MM.1S (cell line): ENCODE data around the gene C8B.

Experiments used
- DNase-seq: peaks from one replicate; pipeline ENCODE4 v3.0.0-alpha.2; 2015
- H2AFZ ChIP-seq: fragments of 300-600 bp; sonication (generic); 2 replicates; pipeline ENCODE4 v1.6.0; 2016; ENCODE audit warnings: antibody characterized with exemption, low read length
- H3F3A ChIP-seq: fragments of 300-600 bp; sonication (generic); 2 replicates; pipeline ENCODE4 v1.6.1; 2016; ENCODE audit warnings: mild to moderate bottlenecking, antibody characterized with exemption, low read length, moderate library complexity, mixed read lengths; ENCODE audit not compliant: insufficient read depth
- H3K27ac ChIP-seq: fragments of 300-600 bp; sonication (generic); 2 replicates; pipeline ENCODE4 v1.5.1; 2016; ENCODE audit warnings: mild to moderate bottlenecking, low read length
- H3K27me3 ChIP-seq: fragments of 300-600 bp; sonication (generic); replicated peaks from 2 replicates; pipeline ENCODE4 v1.6.0; 2016; ENCODE audit warnings: low read length; ENCODE audit not compliant: insufficient read depth
- H3K36me3 ChIP-seq: fragments of 300-600 bp; sonication (generic); replicated peaks from 2 replicates; pipeline ENCODE4 v1.6.1; 2016; ENCODE audit warnings: mild to moderate bottlenecking, low read length, mixed read lengths; ENCODE audit not compliant: insufficient read depth
- H3K4me1 ChIP-seq: fragments of 300-600 bp; sonication (generic); 2 replicates; pipeline ENCODE4 v1.6.1; 2016; ENCODE audit warnings: low read length, mixed read lengths
- H3K4me2 ChIP-seq: fragments of 300-600 bp; sonication (generic); 2 replicates; pipeline ENCODE4 v1.6.0; 2016; ENCODE audit warnings: low read depth, low read length
- H3K4me3 ChIP-seq: fragments of 300-600 bp; sonication (generic); 2 replicates; pipeline ENCODE4 v1.5.1; 2016; ENCODE audit warnings: low read length, mixed read lengths
- H3K79me2 ChIP-seq: fragments of 300-600 bp; sonication (generic); 2 replicates; pipeline ENCODE4 v1.6.1; 2016; ENCODE audit warnings: mixed run types, low read length, mixed read lengths
- H3K9ac ChIP-seq: fragments of 300-600 bp; sonication (generic); 2 replicates; pipeline ENCODE4 v1.6.1; 2016; ENCODE audit warnings: low read length, mixed read lengths
- H3K9me2 ChIP-seq: fragments of 300-600 bp; sonication (generic); replicated peaks from 2 replicates; pipeline ENCODE4 v1.6.1; 2016; ENCODE audit warnings: mild to moderate bottlenecking, low read length, mixed read lengths; ENCODE audit not compliant: insufficient read depth
- H3K9me3 ChIP-seq: fragments of 300-600 bp; sonication (generic); replicated peaks from 2 replicates; pipeline ENCODE4 v1.6.1; 2016; ENCODE audit warnings: mild to moderate bottlenecking, low read length, mixed read lengths; ENCODE audit not compliant: insufficient read depth
- H4K20me1 ChIP-seq: fragments of 300-600 bp; sonication (generic); 2 replicates; pipeline ENCODE4 v1.6.1; 2016; ENCODE audit warnings: mild to moderate bottlenecking, low read length, moderate library complexity, mixed read lengths; ENCODE audit not compliant: insufficient read depth
- EZH2 ChIP-seq: fragments of 300-600 bp; sonication (generic); optimal IDR thresholded peaks from 2 replicates; pipeline ENCODE3; 2017; ENCODE audit warnings: low read depth, mild to moderate bottlenecking, antibody characterized with exemption, low read length, mixed read lengths
- EZH2phosphoT487 ChIP-seq: fragments of 300-600 bp; sonication (generic); IDR thresholded peaks from 2 replicates; pipeline ENCODE4 v1.6.1; 2018; ENCODE audit warnings: antibody characterized with exemption, low read length
- TF ChIP-seq, protein P1 (sequence below): fragments of 300-600 bp; sonication (generic); IDR thresholded peaks from 2 replicates; pipeline ENCODE4 v1.5.1; 2016; ENCODE audit warnings: antibody characterized with exemption, low read length, mixed read lengths

Gene C8B

DNA sequence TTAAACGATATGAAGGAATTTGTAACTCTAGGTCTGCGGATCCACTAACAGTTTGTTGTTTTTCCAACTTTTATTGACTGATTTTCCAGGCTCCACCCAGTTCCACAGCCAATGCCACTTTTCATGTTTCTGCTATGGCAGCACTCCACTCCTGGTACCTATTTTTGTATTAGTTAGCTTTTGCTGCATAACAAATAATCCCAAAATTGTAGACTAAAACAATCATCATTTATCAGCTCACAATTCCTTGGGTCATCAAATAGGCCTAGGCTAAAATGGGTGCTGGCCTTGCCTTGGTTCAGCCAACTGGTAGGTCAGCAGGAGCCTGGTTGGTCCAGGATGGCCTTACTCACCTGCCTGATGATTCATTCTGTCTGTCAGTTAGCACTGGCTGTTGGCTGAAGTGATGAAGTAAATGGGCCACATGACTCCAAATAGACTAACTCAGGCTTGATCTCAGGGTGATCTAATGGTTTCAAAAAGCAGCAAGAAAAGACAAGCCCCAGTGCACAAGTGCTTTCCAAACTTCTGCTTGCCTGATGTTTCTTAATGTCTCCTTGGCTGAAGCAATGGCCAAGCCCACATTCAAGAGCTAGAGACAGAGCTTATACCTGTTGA lies 3.2 kb upstream of the C8B start:
- Histone ChIP-seq H2AFZ (no peak overlapping the region), H3K79me2 (no peaks in the 10 kb centered on the region), H3K27ac (no peak overlapping the region), H3F3A (no peaks in the 10 kb centered on the region), H3K4me2 (no peak overlapping the region), H4K20me1 (no peaks in the 10 kb centered on the region), H3K9me3 (no peaks in the 10 kb centered on the region), H3K36me3 (no peaks in the 10 kb centered on the region), H3K4me1 (no peaks in the 10 kb centered on the region), H3K27me3 (no peaks in the 10 kb centered on the region), H3K9ac (no peak overlapping the region), H3K4me3 (no peak overlapping the region), H3K9me2 (no peaks in the 10 kb centered on the region)
- DNase-seq = no peak
- TF ChIP-seq EZH2phosphoT487 (no peak), EZH2 (no peak)
- TF ChIP-seq, protein P1, sequence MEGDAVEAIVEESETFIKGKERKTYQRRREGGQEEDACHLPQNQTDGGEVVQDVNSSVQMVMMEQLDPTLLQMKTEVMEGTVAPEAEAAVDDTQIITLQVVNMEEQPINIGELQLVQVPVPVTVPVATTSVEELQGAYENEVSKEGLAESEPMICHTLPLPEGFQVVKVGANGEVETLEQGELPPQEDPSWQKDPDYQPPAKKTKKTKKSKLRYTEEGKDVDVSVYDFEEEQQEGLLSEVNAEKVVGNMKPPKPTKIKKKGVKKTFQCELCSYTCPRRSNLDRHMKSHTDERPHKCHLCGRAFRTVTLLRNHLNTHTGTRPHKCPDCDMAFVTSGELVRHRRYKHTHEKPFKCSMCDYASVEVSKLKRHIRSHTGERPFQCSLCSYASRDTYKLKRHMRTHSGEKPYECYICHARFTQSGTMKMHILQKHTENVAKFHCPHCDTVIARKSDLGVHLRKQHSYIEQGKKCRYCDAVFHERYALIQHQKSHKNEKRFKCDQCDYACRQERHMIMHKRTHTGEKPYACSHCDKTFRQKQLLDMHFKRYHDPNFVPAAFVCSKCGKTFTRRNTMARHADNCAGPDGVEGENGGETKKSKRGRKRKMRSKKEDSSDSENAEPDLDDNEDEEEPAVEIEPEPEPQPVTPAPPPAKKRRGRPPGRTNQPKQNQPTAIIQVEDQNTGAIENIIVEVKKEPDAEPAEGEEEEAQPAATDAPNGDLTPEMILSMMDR = no peak

DNA sequence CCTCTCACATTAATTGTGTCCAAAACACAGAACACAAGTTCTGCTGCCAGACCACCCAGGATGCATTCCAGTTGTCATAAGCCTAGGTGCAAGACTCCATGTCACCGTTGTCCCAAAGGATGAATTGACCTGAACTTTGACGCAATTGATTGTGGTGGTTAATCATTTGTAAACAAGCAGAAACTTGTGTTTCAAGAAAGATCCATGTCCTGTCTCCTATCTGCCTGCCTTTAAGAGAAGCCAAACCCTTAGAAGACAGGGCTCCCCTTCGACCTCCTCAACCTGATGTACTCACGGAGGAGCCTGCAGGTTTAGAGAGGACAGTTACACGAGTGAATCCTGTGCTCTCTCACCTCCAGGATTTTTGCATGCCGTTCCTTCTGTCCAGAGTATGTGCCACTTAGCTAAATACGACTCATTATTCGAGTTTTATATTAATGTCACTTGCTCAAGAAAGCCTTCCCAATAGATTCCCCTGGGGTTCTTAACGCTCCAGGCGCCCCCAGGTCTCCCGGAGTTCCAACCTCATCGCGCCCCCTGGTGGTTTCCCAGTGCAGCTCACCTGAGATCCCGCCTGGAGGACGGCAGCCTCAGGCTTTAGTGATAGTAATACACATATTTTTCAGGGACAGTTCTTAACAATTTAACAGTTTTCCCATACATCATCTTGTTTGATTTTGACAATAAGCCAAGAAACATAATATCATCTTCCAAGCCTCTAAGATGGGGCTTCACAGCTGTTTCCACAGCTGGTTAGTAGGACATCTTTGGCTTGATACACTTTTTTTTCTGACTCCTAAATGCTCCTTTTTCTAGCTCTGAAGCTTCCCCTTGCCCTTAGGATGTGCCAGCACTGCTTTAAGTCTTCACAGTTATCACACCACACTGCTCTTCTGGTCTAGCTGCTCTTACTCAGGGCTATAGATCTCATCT lies 2.4 kb upstream of the C8B start:
- no peaks in the 10 kb centered on the region for H3F3A ChIP-seq
- TF ChIP-seq EZH2phosphoT487 = no peak
- TF ChIP-seq, protein P1 = peak; percentile 30; the same call in 1 of the 2 replicates
- H3K36me3 ChIP-seq = no peaks in the 10 kb centered on the region
- no peak overlapping the region for H3K27ac ChIP-seq
- H3K79me2 ChIP-seq = no peaks in the 10 kb centered on the region
- H3K4me2 ChIP-seq = no peak overlapping the region
- H3K9ac ChIP-seq = no peak overlapping the region
- H3K4me1 ChIP-seq = no peaks in the 10 kb centered on the region
- no peak overlapping the region for H2AFZ ChIP-seq
- no peak for DNase-seq
- no peaks in the 10 kb centered on the region for H3K9me3 ChIP-seq
- no peaks in the 10 kb centered on the region for H3K9me2 ChIP-seq
- H4K20me1 ChIP-seq = no peaks in the 10 kb centered on the region
- H3K27me3 ChIP-seq = no peaks in the 10 kb centered on the region
- H3K4me3 ChIP-seq = no peak overlapping the region

DNA sequence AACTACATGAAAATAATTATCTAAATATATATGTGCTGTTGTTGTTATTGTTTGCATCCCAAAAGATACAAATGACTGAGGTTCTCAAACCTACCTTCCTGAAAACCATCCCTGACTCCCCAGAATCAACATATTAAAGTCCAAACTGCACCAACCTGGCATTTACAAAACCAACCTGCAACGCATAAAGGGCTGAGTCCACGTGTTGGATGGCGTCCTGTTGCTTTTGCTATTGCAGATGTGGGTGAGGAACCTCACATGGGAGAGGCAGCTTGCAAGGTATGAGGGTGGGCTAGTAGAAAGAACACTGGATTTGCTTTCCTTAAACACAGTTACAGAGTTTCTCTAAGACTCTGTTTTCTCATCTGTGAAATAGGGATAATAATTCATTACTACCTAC lies 1.5 kb upstream of the C8B start:
- Histone ChIP-seq H3K4me2 (no peak overlapping the region), H3K27ac (no peak overlapping the region)

More for the DNA sequence above, 1.5 kb upstream of the C8B start:
- no peaks in the 10 kb centered on the region for H4K20me1 ChIP-seq
- H3K27me3 ChIP-seq = no peaks in the 10 kb centered on the region
- H3K9me3 ChIP-seq = no peaks in the 10 kb centered on the region
- no peak overlapping the region for H3K4me3 ChIP-seq
- no peak overlapping the region for H2AFZ ChIP-seq
- H3K9ac ChIP-seq = no peak overlapping the region
- no peaks in the 10 kb centered on the region for H3K9me2 ChIP-seq
- no peaks in the 10 kb centered on the region for H3K36me3 ChIP-seq
- no peaks in the 10 kb centered on the region for H3F3A ChIP-seq
- H3K4me1 ChIP-seq = no peaks in the 10 kb centered on the region
- no peak for DNase-seq
- no peaks in the 10 kb centered on the region for H3K79me2 ChIP-seq
- TF ChIP-seq EZH2phosphoT487 (no peak), EZH2 (no peak)
- TF ChIP-seq, protein P1 = no peak
